ENCODE data around the gene ABCA13.

The ABCA13 gene

DNA sequence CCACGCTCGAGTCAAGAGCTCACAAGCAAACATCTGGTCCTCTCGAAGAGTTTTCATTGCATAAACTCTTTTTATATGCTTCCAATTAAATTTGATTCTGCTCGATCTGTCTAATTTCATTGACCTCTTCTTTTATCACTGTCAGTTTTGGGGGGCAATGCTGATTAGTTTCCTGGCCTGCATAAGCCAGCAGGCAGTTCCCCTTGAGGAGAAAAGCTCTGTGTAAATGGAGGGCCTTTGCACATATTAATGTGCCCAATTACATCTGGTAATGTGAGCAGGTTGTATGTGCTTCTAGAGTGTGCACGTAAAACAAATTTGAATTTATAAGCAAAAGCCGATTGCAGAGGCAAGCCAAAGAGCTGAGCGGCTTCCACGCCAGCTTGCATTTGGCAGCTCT, 210.3 kb downstream of the ABCA13 start:
- Histone ChIP-seq H4K20me1 (ENCODE audit: control insufficient read depth, insufficient read depth, low read depth, low read length) (no peaks in the 10 kb centered on the region), H3K79me2 (ENCODE audit: control insufficient read depth, low read length) (no peaks in the 10 kb centered on the region), H3K9me3 (ENCODE audit: control insufficient read depth, insufficient read depth, low read length) (no peaks in the 10 kb centered on the region), H3K4me2 (ENCODE audit: low read length) (no peak overlapping the region), H3K9me2 (replicated peaks; ENCODE audit: control insufficient read depth, low read length) (no peaks in the 10 kb centered on the region), H3K36me3 (ENCODE audit: control insufficient read depth, low read length) (no peaks in the 10 kb centered on the region), H3K4me1 (ENCODE audit: control insufficient read depth, low read length) (no peaks in the 10 kb centered on the region), H3K4me3 (ENCODE audit: low read length) (no peak overlapping the region), H3K27ac (ENCODE audit: low read depth, low read length) (no peak overlapping the region), H3K27me3 (ENCODE audit: control insufficient read depth, low read length) (no peaks in the 10 kb centered on the region; the same call in 1 of the 2 replicates), H3F3A (ENCODE audit: control insufficient read depth, insufficient read depth) (no peaks in the 10 kb centered on the region)
- no peak for TF ChIP-seq EZH2phosphoT487 (IDR thresholded peaks at IDR 0.05; ENCODE audit: borderline replicate concordance, low read length)
- TF ChIP-seq, protein P1, sequence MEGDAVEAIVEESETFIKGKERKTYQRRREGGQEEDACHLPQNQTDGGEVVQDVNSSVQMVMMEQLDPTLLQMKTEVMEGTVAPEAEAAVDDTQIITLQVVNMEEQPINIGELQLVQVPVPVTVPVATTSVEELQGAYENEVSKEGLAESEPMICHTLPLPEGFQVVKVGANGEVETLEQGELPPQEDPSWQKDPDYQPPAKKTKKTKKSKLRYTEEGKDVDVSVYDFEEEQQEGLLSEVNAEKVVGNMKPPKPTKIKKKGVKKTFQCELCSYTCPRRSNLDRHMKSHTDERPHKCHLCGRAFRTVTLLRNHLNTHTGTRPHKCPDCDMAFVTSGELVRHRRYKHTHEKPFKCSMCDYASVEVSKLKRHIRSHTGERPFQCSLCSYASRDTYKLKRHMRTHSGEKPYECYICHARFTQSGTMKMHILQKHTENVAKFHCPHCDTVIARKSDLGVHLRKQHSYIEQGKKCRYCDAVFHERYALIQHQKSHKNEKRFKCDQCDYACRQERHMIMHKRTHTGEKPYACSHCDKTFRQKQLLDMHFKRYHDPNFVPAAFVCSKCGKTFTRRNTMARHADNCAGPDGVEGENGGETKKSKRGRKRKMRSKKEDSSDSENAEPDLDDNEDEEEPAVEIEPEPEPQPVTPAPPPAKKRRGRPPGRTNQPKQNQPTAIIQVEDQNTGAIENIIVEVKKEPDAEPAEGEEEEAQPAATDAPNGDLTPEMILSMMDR (IDR thresholded peaks at IDR 0.05; ENCODE audit: low read depth, low read length, poor library complexity, severe bottlenecking): no peak

DNA sequence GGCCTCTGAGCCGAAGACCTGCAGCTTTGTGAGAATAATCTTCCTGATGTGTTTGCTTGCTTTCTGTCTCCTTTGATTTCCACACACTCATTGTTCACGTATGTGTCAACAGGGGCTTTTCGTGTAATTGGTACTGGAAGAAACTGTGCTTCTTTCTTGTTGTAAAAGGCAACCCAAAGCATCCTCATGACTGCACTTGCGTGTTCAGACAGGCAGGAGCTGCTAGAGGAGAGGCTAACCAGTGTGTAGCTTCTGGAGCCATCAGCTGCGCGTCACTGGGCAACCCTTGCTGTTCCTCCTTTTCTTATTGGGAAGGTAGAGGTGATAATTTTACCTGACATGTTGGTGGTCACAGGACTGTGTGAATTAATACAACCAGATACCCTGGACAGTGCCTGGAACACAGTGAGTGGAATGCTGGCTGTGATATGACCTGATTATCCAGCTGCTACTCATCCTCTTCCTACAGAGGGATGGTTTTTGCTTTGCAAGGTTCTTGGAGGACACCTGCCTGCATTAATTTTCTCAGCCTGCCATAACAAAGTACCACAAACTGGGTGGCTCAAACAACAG, 213.0 kb downstream of the ABCA13 start:
- TF ChIP-seq, protein P1 (IDR thresholded peaks at IDR 0.05; ENCODE audit: low read depth, low read length, poor library complexity, severe bottlenecking): no peak
- TF ChIP-seq EZH2phosphoT487 (IDR thresholded peaks at IDR 0.05; ENCODE audit: borderline replicate concordance, low read length): no peak
- Histone ChIP-seq H3K4me2 (ENCODE audit: low read length) (no peak overlapping the region), H3K79me2 (ENCODE audit: control insufficient read depth, low read length) (no peaks in the 10 kb centered on the region), H3K36me3 (ENCODE audit: control insufficient read depth, low read length) (no peaks in the 10 kb centered on the region), H3K27ac (ENCODE audit: low read depth, low read length) (no peak overlapping the region), H3K9me2 (replicated peaks; ENCODE audit: control insufficient read depth, low read length) (no peaks in the 10 kb centered on the region), H3K27me3 (ENCODE audit: control insufficient read depth, low read length) (no peaks in the 10 kb centered on the region), H3K9me3 (ENCODE audit: control insufficient read depth, insufficient read depth, low read length) (no peaks in the 10 kb centered on the region), H3K4me3 (ENCODE audit: low read length) (no peak overlapping the region), H3F3A (ENCODE audit: control insufficient read depth, insufficient read depth) (no peaks in the 10 kb centered on the region), H3K4me1 (ENCODE audit: control insufficient read depth, low read length) (no peaks in the 10 kb centered on the region), H4K20me1 (ENCODE audit: control insufficient read depth, insufficient read depth, low read depth, low read length) (no peaks in the 10 kb centered on the region)

- TF ChIP-seq, protein P1 (IDR thresholded peaks at IDR 0.05; ENCODE audit: low read depth, low read length, poor library complexity, severe bottlenecking): no peak
- TF ChIP-seq EZH2phosphoT487 (IDR thresholded peaks at IDR 0.05; ENCODE audit: borderline replicate concordance, low read length): no peak
- H3K4me2 ChIP-seq (ENCODE audit: low read length): no peak overlapping the region
Observed at GRCh38 chr7:48387932-48388331, 216.7 kb downstream of the ABCA13 start.

More at GRCh38 chr7:48387932-48388331, 216.7 kb downstream of the ABCA13 start:
- H3K79me2 ChIP-seq (ENCODE audit: control insufficient read depth, low read length): no peaks in the 10 kb centered on the region
- no peaks in the 10 kb centered on the region for H3K4me1 ChIP-seq (ENCODE audit: control insufficient read depth, low read length)
- no peaks in the 10 kb centered on the region for H3F3A ChIP-seq (ENCODE audit: control insufficient read depth, insufficient read depth)
- no peaks in the 10 kb centered on the region for H3K9me3 ChIP-seq (ENCODE audit: control insufficient read depth, insufficient read depth, low read length)
- peaks cover 4% of the 10 kb centered on the region; the same call in 1 of the 2 replicates for H3K27me3 ChIP-seq (ENCODE audit: control insufficient read depth, low read length)
- no peak overlapping the region for H3K27ac ChIP-seq (ENCODE audit: low read depth, low read length)
- H4K20me1 ChIP-seq (ENCODE audit: control insufficient read depth, insufficient read depth, low read depth, low read length): no peaks in the 10 kb centered on the region
- no peaks in the 10 kb centered on the region for H3K9me2 ChIP-seq (replicated peaks; ENCODE audit: control insufficient read depth, low read length)
- no peak overlapping the region for H3K4me3 ChIP-seq (ENCODE audit: low read length)
- no peaks in the 10 kb centered on the region for H3K36me3 ChIP-seq (ENCODE audit: control insufficient read depth, low read length)

Measured in DOHH2 (cell line).